HFF-Myc (cell line): Measurements from ENCODE around the gene CHN2.

Source experiments
- DNase-seq: peaks from one replicate; pipeline ENCODE4 v3.0.0-alpha.2; 2011; ENCODE audit warnings: low read depth; ENCODE audit errors: extremely low read depth
- H3K4me3 ChIP-seq: replicated peaks from 2 replicates; pipeline ENCODE4 v1.5.1; 2011; ENCODE audit warnings: low read depth, mild to moderate bottlenecking, control low read depth, low read length
- TF ChIP-seq, protein P1 (sequence below): IDR thresholded peaks from 2 replicates; pipeline ENCODE4 v1.5.1; 2012; ENCODE audit warnings: mild to moderate bottlenecking, low read depth, low read length, control low read depth; ENCODE audit errors: missing control alignments

The CHN2 gene

DNA sequence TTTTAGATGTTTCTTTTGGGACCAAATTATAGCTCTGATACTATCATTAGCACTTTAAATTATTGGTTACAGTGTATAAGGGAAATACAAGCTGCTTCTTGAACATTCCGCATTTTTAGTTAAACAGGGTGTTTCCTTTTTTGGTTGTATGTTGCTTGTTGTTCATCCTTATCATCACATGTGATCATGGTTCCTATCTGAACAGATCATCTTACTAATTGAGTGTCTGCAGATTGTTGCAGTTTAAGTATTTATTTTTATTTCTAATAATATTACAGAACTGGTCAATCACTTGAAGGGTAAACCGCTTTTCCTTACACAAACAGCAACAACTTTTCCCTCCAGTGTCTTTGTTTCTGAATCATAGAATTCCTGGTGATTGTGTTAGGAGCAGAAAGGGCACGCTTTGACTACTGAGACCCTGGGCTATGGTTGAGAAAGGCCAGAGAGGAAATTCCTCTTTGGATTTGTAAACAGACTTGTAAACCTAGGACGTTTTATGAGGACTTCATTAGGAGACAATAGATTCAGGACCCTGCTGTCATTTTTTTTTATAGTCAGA lies 37.2 kb downstream of the CHN2 start:
- TF ChIP-seq, protein P1, sequence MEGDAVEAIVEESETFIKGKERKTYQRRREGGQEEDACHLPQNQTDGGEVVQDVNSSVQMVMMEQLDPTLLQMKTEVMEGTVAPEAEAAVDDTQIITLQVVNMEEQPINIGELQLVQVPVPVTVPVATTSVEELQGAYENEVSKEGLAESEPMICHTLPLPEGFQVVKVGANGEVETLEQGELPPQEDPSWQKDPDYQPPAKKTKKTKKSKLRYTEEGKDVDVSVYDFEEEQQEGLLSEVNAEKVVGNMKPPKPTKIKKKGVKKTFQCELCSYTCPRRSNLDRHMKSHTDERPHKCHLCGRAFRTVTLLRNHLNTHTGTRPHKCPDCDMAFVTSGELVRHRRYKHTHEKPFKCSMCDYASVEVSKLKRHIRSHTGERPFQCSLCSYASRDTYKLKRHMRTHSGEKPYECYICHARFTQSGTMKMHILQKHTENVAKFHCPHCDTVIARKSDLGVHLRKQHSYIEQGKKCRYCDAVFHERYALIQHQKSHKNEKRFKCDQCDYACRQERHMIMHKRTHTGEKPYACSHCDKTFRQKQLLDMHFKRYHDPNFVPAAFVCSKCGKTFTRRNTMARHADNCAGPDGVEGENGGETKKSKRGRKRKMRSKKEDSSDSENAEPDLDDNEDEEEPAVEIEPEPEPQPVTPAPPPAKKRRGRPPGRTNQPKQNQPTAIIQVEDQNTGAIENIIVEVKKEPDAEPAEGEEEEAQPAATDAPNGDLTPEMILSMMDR: no peak
- DNase-seq: no peak
- H3K4me3 ChIP-seq: no peak overlapping the region

DNA sequence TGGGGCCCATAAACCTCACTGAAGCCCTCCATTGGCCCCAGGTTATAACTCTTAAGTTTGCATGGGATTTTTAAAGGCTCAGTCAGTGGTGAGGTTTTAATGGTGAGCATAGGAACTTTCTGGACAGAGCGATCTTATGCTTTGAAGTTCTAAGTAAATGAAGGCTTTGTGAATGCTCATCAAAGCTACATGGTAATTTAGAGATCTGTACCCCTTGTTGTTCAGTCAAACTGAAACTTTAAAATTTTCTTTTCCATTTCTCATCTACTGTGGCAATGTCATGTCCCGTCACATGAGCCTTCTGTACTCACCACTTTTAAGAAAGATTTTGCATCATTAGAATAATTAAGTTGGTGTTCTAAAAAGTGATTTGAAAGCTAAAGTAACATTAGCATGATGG lies 39.9 kb downstream of the CHN2 start:
- DNase-seq: no peak
- H3K4me3 ChIP-seq: no peak overlapping the region
- TF ChIP-seq, protein P1: no peak

- no peak overlapping the region for H3K4me3 ChIP-seq
- TF ChIP-seq, protein P1: no peak
- DNase-seq: no peak
Measured at GRCh38 chr7:29236071-29236580, 41.6 kb downstream of the CHN2 start.

- no peak overlapping the region for H3K4me3 ChIP-seq
- TF ChIP-seq, protein P1: no peak
- DNase-seq: no peak
Measured at GRCh38 chr7:29236649-29237048, 42.1 kb downstream of the CHN2 start.

GRCh38 chr7:29237489-29237888 lies 42.9 kb downstream of the CHN2 start:
- no peak for DNase-seq
- TF ChIP-seq, protein P1: no peak
- no peak overlapping the region for H3K4me3 ChIP-seq

GRCh38 chr7:29239638-29240037 lies 45.1 kb downstream of the CHN2 start:
- TF ChIP-seq, protein P1: peak; percentile 69
- DNase-seq: no peak
- H3K4me3 ChIP-seq: no peak overlapping the region

DNA sequence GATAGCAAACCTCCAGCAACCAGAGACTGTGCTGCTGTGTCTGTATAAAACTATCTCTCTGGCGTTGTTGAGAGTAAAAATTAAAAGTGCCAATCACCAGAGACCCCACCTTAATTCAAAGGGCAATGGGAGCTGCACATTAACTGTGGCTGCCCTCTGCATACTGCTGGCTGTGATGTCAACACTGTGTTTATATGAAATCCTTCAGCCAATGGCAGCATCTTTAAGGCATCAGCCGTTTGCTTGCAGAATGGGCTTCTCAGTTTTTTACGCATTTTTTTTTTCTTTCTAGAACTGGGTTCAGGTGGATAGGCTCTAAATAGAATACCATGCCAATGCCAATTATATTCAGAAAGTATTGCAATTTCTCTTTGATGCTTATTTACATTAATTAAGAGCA lies 47.7 kb downstream of the CHN2 start:
- DNase-seq: no peak
- no peak overlapping the region for H3K4me3 ChIP-seq
- TF ChIP-seq, protein P1: no peak
